Measurements from ENCODE around the gene MCCC2. TPM values are rescaled to one million over a fixed set of nuclear protein-coding genes. Genes with fewer than 3 reads are reported as not detected.

Gene MCCC2
- total RNA-seq, 2 experiments from 2014 or later = 37.1 to 42.6 TPM

DNA sequence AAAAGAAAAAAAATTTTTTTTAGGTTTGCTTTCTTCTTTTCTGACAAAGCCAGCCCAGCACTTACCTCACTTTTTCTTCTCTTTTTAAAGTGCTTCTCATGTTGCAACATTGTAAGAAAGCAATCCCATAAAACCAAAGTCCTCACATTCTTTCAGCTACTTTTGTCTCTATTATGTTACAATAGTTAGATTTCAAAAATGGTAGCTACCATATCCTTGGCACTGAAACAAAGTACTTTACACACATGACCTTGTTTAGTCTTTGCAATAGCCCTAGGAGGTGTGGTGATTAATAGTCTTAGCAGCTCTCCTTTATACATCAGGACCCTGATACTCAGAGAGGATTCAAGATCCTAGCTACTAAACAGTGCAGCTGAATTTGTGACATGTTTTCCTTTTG, 108.5 kb downstream of the MCCC2 start:
- ATAC-seq (ENCODE audit: low read depth) (no peak), DNase-seq (no peak)
- Mint-ChIP-seq H3K9me3 (peaks cover 6% of the 10 kb centered on the region), H3K4me1 (peaks cover 11% of the 10 kb centered on the region), H3K27ac (no peak overlapping the region), H3K27me3 (peaks cover 19% of the 10 kb centered on the region), H3K36me3 (peaks cover 11% of the 10 kb centered on the region), H3K4me3 (no peak overlapping the region)
- POLR2A ChIA-PET = no interaction called here

DNA sequence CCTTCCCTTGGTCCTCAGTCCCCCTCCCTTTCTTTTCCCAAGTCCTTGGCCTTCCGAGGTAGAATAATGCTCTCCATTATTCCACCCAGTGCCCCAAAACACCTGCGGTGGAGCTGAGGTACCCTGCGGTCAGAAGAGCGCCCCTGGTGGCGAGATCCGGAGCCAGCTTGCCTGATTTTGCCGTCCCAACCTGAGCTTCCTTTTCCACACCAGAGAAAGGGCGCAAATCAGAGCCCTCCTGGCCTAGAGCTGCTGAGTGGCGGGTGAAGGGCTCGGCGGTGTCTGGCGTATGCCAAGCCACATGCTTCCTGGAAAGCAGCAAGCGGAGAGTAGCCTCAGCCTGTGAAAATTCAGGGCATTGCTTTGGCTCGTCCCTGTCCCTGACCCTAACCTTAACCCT, 110.8 kb downstream of the MCCC2 start:
- no peak overlapping the region for H3K4me3 Mint-ChIP-seq

DNA sequence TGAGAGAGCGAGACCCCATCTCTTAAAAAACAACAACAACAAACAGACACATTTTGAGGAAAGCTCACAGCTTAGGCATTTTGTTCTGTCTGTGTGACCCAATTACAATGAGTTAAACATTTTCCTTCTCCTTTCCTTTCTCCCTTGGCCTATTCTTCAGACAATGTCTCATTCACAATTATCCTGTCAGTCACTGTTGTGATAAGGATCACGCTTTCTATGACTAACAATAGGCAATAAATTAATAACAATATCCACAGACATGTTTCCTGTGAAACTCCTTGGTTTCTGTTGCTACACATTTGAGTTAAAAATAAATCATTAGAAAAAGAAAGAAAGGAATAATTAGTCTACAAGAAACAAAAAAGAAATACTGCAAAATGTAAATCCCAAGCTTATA, 112.1 kb downstream of the MCCC2 start:
- Mint-ChIP-seq H3K9me3 (peaks cover 6% of the 10 kb centered on the region), H3K27ac (no peak overlapping the region), H3K4me1 (peaks cover 11% of the 10 kb centered on the region), H3K4me3 (no peak overlapping the region), H3K27me3 (peaks cover 14% of the 10 kb centered on the region), H3K36me3 (peaks cover 11% of the 10 kb centered on the region)
- DNase-seq (no peak), ATAC-seq (ENCODE audit: low read depth) (no peak)
- POLR2A ChIA-PET = no interaction called here

More for the DNA sequence above, 110.8 kb downstream of the MCCC2 start:
- no peak for DNase-seq
- H3K27me3 Mint-ChIP-seq = peaks cover 18% of the 10 kb centered on the region
- peaks cover 6% of the 10 kb centered on the region for H3K9me3 Mint-ChIP-seq
- H3K36me3 Mint-ChIP-seq = peaks cover 11% of the 10 kb centered on the region
- POLR2A ChIA-PET = no interaction called here
- H3K27ac Mint-ChIP-seq = no peak overlapping the region
- no peak for ATAC-seq (ENCODE audit: low read depth)
- H3K4me1 Mint-ChIP-seq = peaks cover 11% of the 10 kb centered on the region

DNA sequence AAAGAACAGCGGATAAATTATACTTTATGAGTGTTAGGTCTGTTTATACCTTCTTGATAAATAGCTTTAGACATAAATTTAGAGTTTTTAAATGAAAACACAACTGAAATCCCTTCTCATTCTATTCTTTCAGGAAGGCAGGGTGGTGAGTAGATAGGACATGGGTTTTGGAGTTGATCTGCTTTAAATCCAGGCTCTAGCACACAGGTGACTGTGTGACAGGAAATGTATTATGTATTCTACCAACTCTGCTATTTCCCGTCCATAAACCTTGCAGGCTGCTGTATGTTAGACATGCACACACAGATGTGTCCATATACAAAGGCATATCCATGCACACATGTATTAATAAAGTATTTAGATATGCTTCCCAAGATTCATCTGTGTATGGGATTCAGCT, 112.6 kb downstream of the MCCC2 start:
- Mint-ChIP-seq H3K9me3 (peaks cover 6% of the 10 kb centered on the region), H3K27ac (no peak overlapping the region), H3K4me3 (no peak overlapping the region), H3K36me3 (peaks cover 11% of the 10 kb centered on the region), H3K4me1 (peaks cover 9% of the 10 kb centered on the region), H3K27me3 (peaks cover 16% of the 10 kb centered on the region)
- POLR2A ChIA-PET = no interaction called here
- no peak for ATAC-seq (ENCODE audit: low read depth)
- DNase-seq = no peak

DNA sequence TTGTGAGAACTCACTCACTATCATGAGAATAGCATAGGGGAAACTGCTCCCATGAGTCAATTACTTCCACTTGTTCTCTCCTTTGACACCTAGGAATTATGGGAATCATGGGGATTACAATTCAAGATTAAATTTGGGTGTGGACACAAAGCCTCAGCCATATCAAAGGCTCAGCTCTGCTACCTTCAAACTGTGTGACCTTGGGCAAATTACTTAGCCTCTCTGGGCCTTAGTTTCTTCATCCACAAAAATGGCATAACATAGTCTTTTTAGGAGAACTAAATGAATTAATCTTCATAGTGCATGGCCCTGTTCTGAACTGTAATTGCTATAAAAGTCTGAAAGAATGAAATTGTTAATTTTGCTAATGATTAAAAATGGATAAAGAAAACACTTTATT, 113.7 kb downstream of the MCCC2 start:
- POLR2A ChIA-PET = no interaction called here
- H3K9me3 Mint-ChIP-seq = peaks cover 6% of the 10 kb centered on the region
- no peak for ATAC-seq (ENCODE audit: low read depth)

DNA sequence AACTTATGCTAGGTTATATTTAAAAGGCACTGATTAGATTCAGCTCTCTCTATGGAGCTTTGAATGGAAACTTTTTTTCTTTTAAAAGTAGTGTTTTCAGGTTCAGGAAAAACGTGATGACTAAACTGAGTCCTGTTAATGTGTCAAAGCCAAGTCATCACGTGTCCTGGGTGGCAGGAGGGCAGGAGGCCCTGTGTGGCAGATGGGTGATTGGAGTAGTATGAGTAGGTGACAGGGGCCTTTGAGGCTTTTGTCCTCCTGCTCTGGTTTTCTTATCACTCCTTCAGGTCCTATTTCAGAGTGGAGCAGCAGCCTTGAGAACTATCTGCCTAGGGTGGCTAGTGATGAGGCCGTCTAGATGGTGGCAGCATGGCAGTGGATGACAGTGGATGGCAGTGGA, 114.3 kb downstream of the MCCC2 start:
- POLR2A ChIA-PET = no interaction called here
- H3K27ac Mint-ChIP-seq = no peak overlapping the region
- H3K4me1 Mint-ChIP-seq = peaks cover 9% of the 10 kb centered on the region
- ATAC-seq (ENCODE audit: low read depth) (no peak), DNase-seq (no peak)
- H3K4me3 Mint-ChIP-seq = no peak overlapping the region
- H3K36me3 Mint-ChIP-seq = peaks cover 11% of the 10 kb centered on the region
- peaks cover 21% of the 10 kb centered on the region for H3K27me3 Mint-ChIP-seq
- H3K9me3 Mint-ChIP-seq = peaks cover 6% of the 10 kb centered on the region

More for the DNA sequence above, 113.7 kb downstream of the MCCC2 start:
- DNase-seq = no peak
- no peak overlapping the region for H3K4me3 Mint-ChIP-seq
- peaks cover 20% of the 10 kb centered on the region for H3K27me3 Mint-ChIP-seq
- H3K27ac Mint-ChIP-seq = no peak overlapping the region
- peaks cover 11% of the 10 kb centered on the region for H3K36me3 Mint-ChIP-seq
- H3K4me1 Mint-ChIP-seq = peaks cover 9% of the 10 kb centered on the region

DNA sequence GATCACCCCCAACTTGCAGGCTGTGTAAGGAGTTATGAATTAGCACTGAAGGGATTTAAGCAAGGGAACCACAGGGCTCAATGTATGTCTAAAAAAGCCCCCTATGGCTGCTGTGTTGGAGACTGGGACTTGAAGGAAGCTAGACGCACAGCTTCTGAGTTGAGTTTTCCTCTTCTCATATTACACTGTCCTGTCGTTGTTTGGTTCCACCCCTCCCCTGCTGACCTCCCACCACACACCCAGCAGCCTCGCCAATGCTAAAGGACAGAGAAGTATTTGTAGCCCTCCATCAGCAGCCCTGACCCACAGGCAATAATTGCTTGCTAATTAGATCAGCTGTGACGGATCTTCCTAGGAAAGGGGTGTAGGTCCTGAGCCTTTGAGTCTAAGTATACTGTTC, 116.8 kb downstream of the MCCC2 start:
- Mint-ChIP-seq H3K27ac (no peak overlapping the region), H3K27me3 (peaks cover 37% of the 10 kb centered on the region), H3K4me1 (peaks cover 2% of the 10 kb centered on the region), H3K9me3 (no peaks in the 10 kb centered on the region), H3K36me3 (peaks cover 2% of the 10 kb centered on the region), H3K4me3 (no peak overlapping the region)
- DNase-seq (no peak), ATAC-seq (ENCODE audit: low read depth) (no peak)
- POLR2A ChIA-PET = no interaction called here

DNA sequence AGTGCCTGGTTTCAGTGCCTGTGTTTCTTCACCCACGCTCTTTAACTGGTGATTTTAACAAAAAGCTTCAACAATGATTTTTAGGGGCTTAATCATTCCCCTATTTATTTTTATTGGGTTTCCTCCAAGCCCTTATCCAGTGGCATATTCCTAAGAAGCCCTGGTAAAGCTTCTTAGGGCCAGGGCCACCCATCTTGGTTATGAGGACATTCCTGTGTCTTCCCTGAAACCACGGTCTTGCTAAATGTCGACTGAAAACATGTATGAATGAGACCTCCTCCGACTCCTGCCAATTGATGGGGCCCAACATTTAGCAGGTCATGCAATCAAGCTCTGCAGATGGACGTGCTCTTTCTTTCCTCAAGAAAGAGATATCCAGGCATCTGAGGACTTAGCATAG, 118.3 kb downstream of the MCCC2 start:
- DNase-seq (no peak), ATAC-seq (ENCODE audit: low read depth) (no peak)
- Mint-ChIP-seq H3K4me1 (no peaks in the 10 kb centered on the region), H3K27me3 (peaks cover 36% of the 10 kb centered on the region), H3K27ac (no peak overlapping the region), H3K36me3 (no peaks in the 10 kb centered on the region), H3K9me3 (no peaks in the 10 kb centered on the region), H3K4me3 (no peak overlapping the region)
- POLR2A ChIA-PET = no interaction called here

DNA sequence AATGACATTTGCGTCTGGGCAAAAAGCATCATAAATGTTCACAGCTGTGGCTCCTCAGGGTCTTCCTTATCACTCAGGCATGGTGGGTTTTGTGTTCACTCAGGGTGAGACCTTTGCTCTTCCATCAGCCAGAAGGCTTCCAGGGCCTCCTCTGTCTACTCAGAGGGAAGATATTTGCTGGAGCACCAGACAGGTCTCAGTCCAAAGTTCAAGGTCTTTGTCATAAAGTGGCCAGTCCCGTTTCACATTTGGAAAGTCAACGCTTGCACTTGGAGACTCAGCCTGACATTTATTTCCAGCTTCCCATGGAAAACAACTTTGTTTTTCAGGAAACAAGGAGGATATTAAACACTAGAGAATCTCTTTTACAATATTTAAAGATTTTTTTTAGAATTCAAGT, 119.8 kb downstream of the MCCC2 start:
- Mint-ChIP-seq H3K27ac (no peak overlapping the region), H3K9me3 (no peaks in the 10 kb centered on the region), H3K27me3 (peaks cover 31% of the 10 kb centered on the region), H3K4me3 (no peak overlapping the region), H3K36me3 (no peaks in the 10 kb centered on the region), H3K4me1 (no peaks in the 10 kb centered on the region)
- DNase-seq (no peak), ATAC-seq (ENCODE audit: low read depth) (no peak)
- POLR2A ChIA-PET = no interaction called here

Other genes with a start within 250 kb of the MCCC2 start
- gene BDP1, start 131.7 kb upstream of the MCCC2 start, total RNA-seq = 10 to 100 TPM; 36.4 to 37.5 TPM
- gene CARTPT, start 131.9 kb downstream of the MCCC2 start, total RNA-seq = not detected